HG02885 (cell line): Measurements from ENCODE around the gene COL20A1.

Experiments used
- ATAC-seq: cut with Tn5 transposase; IDR thresholded peaks from one replicate; pipeline ENCODE4 v1.9.1; 2021; ENCODE audit warnings: mild to moderate bottlenecking; ENCODE audit not compliant: unreplicated experiment, poor library complexity

COL20A1 gene

GRCh38 chr20:63381781-63382431 is 88.9 kb downstream of the COL20A1 start:
- no peak for ATAC-seq

- no peak for ATAC-seq
These were observed 89.7 kb downstream of the COL20A1 start for GRCh38 chr20:63382551-63383300.

GRCh38 chr20:63383556-63383955 is 90.6 kb downstream of the COL20A1 start:
- ATAC-seq = no peak

GRCh38 chr20:63384336-63384735 is 91.3 kb downstream of the COL20A1 start:
- ATAC-seq = no peak
